WTC11 (cell line): ENCODE measurements around the gene PLXNC1. TPM values are rescaled to one million over a fixed set of nuclear protein-coding genes. Genes with fewer than 3 reads are reported as not detected.

Source experiments
- ATAC-seq: fragments of 200-7000 bp; cut with Tn5 transposase; 2 replicates; pipeline ENCODE4 v1.10.0; 2021; ENCODE audit warnings: mild to moderate bottlenecking, moderate library complexity
- CTCF ChIA-PET: fragments of 300-600 bp; sonication (Branson Sonifier 250); formaldehyde crosslinking; loops from one replicate; lab custom pipeline; 2021; ENCODE audit warnings: antibody characterized with exemption; lab: Charles Lee
- POLR2A ChIA-PET: fragments of 350-600 bp; sonication (Branson Sonifier 250); formaldehyde crosslinking; loops from one replicate; lab custom pipeline; 2021; ENCODE audit warnings: antibody characterized with exemption; lab: Charles Lee
- DNase-seq: peaks from one replicate; pipeline ENCODE4 v3.0.0; 2021; ENCODE audit warnings: low spot score
- H3K27ac Mint-ChIP-seq: 2 replicates; pipeline ENCODE4 v1.8.0; 2021; ENCODE audit warnings: mixed read lengths
- H3K27me3 Mint-ChIP-seq: 2 replicates; pipeline ENCODE4 v1.8.0; 2021; ENCODE audit warnings: low read depth, mild to moderate bottlenecking, moderate library complexity, mixed read lengths
- H3K36me3 Mint-ChIP-seq: 2 replicates; pipeline ENCODE4 v1.8.0; 2021; ENCODE audit warnings: mixed read lengths
- H3K4me1 Mint-ChIP-seq: 2 replicates; pipeline ENCODE4 v1.8.0; 2022; ENCODE audit warnings: mixed read lengths
- H3K4me3 Mint-ChIP-seq: 2 replicates; pipeline ENCODE4 v1.8.0; 2021; ENCODE audit warnings: mild to moderate bottlenecking, moderate library complexity, mixed read lengths
- H3K9me3 Mint-ChIP-seq: 2 replicates; pipeline ENCODE4 v1.8.0; 2021; ENCODE audit warnings: mixed read lengths
- ARID4B ChIP-seq: sonication (generic); formaldehyde crosslinking; IDR thresholded peaks from 2 replicates; pipeline ENCODE4 v1.8.0; 2023; ENCODE audit warnings: missing genetic modification reagents, mild to moderate bottlenecking, borderline replicate concordance
- CDX4 ChIP-seq: fragments of 250-450 bp; sonication (Bioruptor Pico); IDR thresholded peaks from 2 replicates; pipeline ENCODE4 v1.9.0; 2021; ENCODE audit warnings: moderate library complexity, mild to moderate bottlenecking, inconsistent platforms, borderline replicate concordance
- FOXP1 ChIP-seq: sonication (generic); formaldehyde crosslinking; IDR thresholded peaks from 2 replicates; pipeline ENCODE4 v1.8.0; 2022; ENCODE audit warnings: missing genetic modification reagents, mild to moderate bottlenecking, moderate library complexity, borderline replicate concordance
- RELA ChIP-seq: sonication (generic); formaldehyde crosslinking; IDR thresholded peaks from 2 replicates; pipeline ENCODE4 v1.8.1; 2022; ENCODE audit warnings: missing genetic modification reagents, mild to moderate bottlenecking, borderline replicate concordance
- TP53 ChIP-seq: sonication (generic); formaldehyde crosslinking; IDR thresholded peaks from 2 replicates; pipeline ENCODE4 v1.8.1; 2023; ENCODE audit warnings: mild to moderate bottlenecking, missing genetic modification reagents
- ZNF232 ChIP-seq: sonication (generic); formaldehyde crosslinking; IDR thresholded peaks from 2 replicates; pipeline ENCODE4 v1.8.0; 2022; ENCODE audit warnings: mild to moderate bottlenecking, missing genetic modification reagents
- ZNF317 ChIP-seq: sonication (generic); formaldehyde crosslinking; IDR thresholded peaks from 2 replicates; pipeline ENCODE4 v1.8.1; 2023; ENCODE audit warnings: low read depth, mild to moderate bottlenecking, moderate library complexity, missing genetic modification reagents, borderline replicate concordance
- ZNF416 ChIP-seq: fragments of 250-450 bp; sonication (Bioruptor Pico); IDR thresholded peaks from 2 replicates; pipeline ENCODE4 v1.9.0; 2021; ENCODE audit warnings: mild to moderate bottlenecking, inconsistent platforms
- ZNF423 ChIP-seq: fragments of 250-450 bp; sonication (Bioruptor Pico); IDR thresholded peaks from 2 replicates; pipeline ENCODE4 v2.1.2; 2022; ENCODE audit warnings: mild to moderate bottlenecking, moderate library complexity
- ZNF425 ChIP-seq: fragments of 250-450 bp; sonication (Bioruptor Pico); conservative IDR thresholded peaks from 2 replicates; pipeline ENCODE4 v1.9.0; 2021; ENCODE audit warnings: mild to moderate bottlenecking
- total RNA-seq: library from RNA; stranded (reverse); gene quantifications from 3 replicates; pipeline ENCODE4 v1.2.3, GENCODE V29; 2021
- TF ChIP-seq, protein P1 (sequence below): fragments of 250-450 bp; sonication (Bioruptor Pico); IDR thresholded peaks from 2 replicates; pipeline ENCODE4 v1.9.0; 2021; ENCODE audit warnings: mild to moderate bottlenecking
- TF ChIP-seq, protein P2 (sequence below): fragments of 250-450 bp; sonication (Bioruptor Pico); IDR thresholded peaks from 2 replicates; pipeline ENCODE4 v2.1.2; 2022; ENCODE audit warnings: mild to moderate bottlenecking, moderate library complexity
- TF ChIP-seq, protein P3 (sequence below): sonication (generic); formaldehyde crosslinking; IDR thresholded peaks from 2 replicates; pipeline ENCODE4 v1.8.1; 2022; ENCODE audit warnings: mild to moderate bottlenecking, moderate library complexity, missing genetic modification reagents

Gene PLXNC1
- total RNA-seq, 1 experiment from 2014 or later = 3.1 TPM

DNA sequence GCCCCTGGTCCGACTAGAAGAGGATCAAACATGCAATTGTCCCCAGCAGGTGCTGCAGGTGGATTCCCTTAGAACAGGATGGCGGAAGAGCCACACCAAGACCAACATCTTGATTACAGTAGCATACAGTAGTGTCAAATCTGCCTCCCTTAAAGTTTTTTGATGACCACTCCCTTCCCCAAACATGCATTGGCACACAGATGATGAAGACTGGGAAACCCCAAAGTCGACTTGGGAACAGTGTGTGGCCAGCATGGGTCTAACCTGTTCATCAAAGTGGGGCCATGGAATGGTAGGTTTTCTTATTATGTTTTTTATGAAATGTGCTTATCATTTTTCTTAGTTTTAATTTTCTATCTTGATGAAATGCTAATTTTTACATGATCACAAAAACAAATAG is 8.8 kb downstream of the PLXNC1 start:
- ATAC-seq (no peak), DNase-seq (no peak)
- Mint-ChIP-seq H3K4me3 (no peak overlapping the region), H3K36me3 (no peaks in the 10 kb centered on the region), H3K4me1 (peaks cover 16% of the 10 kb centered on the region), H3K9me3 (peaks cover 3% of the 10 kb centered on the region; the same call in 1 of the 2 replicates), H3K27me3 (peaks cover 70% of the 10 kb centered on the region), H3K27ac (no peak overlapping the region)
- CTCF ChIA-PET = interaction anchor here (0.5 kb wide), 1 partner anchor 1128 kb away, joined by 5 read pairs; no protein-coding TSS in a partner anchor
- TF ChIP-seq ARID4B (no peak), FOXP1 (no peak), ZNF423 (CRISPR knock-in tag) (no peak), ZNF232 (no peak), ZNF317 (CRISPR knock-in tag) (no peak), TP53 (no peak), ZNF416 (CRISPR knock-in tag) (no peak), RELA (CRISPR knock-in tag) (no peak), ZNF425 (CRISPR knock-in tag) (no peak), CDX4 (CRISPR knock-in tag) (no peak)
- TF ChIP-seq, protein P1, sequence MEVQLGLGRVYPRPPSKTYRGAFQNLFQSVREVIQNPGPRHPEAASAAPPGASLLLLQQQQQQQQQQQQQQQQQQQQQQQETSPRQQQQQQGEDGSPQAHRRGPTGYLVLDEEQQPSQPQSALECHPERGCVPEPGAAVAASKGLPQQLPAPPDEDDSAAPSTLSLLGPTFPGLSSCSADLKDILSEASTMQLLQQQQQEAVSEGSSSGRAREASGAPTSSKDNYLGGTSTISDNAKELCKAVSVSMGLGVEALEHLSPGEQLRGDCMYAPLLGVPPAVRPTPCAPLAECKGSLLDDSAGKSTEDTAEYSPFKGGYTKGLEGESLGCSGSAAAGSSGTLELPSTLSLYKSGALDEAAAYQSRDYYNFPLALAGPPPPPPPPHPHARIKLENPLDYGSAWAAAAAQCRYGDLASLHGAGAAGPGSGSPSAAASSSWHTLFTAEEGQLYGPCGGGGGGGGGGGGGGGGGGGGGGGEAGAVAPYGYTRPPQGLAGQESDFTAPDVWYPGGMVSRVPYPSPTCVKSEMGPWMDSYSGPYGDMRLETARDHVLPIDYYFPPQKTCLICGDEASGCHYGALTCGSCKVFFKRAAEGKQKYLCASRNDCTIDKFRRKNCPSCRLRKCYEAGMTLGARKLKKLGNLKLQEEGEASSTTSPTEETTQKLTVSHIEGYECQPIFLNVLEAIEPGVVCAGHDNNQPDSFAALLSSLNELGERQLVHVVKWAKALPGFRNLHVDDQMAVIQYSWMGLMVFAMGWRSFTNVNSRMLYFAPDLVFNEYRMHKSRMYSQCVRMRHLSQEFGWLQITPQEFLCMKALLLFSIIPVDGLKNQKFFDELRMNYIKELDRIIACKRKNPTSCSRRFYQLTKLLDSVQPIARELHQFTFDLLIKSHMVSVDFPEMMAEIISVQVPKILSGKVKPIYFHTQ (CRISPR knock-in tag) = no peak
- TF ChIP-seq, protein P2, sequence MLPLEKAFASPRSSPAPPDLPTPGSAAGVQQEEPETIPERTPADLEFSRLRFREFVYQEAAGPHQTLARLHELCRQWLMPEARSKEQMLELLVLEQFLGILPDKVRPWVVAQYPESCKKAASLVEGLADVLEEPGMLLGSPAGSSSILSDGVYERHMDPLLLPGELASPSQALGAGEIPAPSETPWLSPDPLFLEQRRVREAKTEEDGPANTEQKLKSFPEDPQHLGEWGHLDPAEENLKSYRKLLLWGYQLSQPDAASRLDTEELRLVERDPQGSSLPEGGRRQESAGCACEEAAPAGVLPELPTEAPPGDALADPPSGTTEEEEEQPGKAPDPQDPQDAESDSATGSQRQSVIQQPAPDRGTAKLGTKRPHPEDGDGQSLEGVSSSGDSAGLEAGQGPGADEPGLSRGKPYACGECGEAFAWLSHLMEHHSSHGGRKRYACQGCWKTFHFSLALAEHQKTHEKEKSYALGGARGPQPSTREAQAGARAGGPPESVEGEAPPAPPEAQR (CRISPR knock-in tag) = no peak
- TF ChIP-seq, protein P3, sequence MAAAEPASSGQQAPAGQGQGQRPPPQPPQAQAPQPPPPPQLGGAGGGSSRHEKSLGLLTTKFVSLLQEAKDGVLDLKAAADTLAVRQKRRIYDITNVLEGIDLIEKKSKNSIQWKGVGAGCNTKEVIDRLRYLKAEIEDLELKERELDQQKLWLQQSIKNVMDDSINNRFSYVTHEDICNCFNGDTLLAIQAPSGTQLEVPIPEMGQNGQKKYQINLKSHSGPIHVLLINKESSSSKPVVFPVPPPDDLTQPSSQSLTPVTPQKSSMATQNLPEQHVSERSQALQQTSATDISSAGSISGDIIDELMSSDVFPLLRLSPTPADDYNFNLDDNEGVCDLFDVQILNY = no peak
- POLR2A ChIA-PET = interaction anchor here (0.7 kb wide), 1 partner anchor 104 kb away, joined by 5 read pairs; no protein-coding TSS in a partner anchor
